ENCODE measurements around the gene GDF11.

GDF11 gene

DNA sequence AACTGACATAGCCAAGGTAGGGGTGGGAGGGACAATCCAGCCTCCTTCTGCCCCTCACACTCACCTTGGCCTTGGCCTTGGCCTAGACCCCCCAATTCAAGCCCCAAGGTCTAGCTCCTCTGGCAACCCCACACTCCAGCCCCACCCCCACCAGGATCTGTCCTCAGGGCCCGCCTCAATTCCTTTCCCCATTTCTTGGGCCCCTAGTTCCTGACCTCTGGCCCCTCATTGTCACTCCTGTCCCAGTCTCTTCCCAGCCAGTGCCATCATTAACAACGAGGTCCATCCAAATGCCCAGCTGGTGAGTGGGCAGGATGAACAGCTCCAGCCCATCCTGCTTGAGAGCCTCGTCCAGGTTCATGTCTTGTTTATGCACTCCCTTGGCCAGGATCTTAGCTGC is 6.8 kb upstream of the GDF11 start:
- TF ChIP-seq, protein P1, sequence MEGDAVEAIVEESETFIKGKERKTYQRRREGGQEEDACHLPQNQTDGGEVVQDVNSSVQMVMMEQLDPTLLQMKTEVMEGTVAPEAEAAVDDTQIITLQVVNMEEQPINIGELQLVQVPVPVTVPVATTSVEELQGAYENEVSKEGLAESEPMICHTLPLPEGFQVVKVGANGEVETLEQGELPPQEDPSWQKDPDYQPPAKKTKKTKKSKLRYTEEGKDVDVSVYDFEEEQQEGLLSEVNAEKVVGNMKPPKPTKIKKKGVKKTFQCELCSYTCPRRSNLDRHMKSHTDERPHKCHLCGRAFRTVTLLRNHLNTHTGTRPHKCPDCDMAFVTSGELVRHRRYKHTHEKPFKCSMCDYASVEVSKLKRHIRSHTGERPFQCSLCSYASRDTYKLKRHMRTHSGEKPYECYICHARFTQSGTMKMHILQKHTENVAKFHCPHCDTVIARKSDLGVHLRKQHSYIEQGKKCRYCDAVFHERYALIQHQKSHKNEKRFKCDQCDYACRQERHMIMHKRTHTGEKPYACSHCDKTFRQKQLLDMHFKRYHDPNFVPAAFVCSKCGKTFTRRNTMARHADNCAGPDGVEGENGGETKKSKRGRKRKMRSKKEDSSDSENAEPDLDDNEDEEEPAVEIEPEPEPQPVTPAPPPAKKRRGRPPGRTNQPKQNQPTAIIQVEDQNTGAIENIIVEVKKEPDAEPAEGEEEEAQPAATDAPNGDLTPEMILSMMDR (IDR thresholded peaks at IDR 0.05; ENCODE audit: low read depth, low read length, missing control alignments): no peak
- H3K4me3 ChIP-seq (ENCODE audit: low read depth, low read length): no peak overlapping the region
- DNase-seq (ENCODE audit: low read depth): no peak
- in situ Hi-C loops (cut with HindIII; ENCODE audit: low sequenced_read_pairs): no loop called here

- no peak for DNase-seq (ENCODE audit: low read depth)
- in situ Hi-C loops (cut with HindIII; ENCODE audit: low sequenced_read_pairs): no loop called here
- TF ChIP-seq, protein P1 (IDR thresholded peaks at IDR 0.05; ENCODE audit: low read depth, low read length, missing control alignments): peak; percentile 87
- no peak overlapping the region for H3K4me3 ChIP-seq (ENCODE audit: low read depth, low read length)
These were observed 5.9 kb upstream of the GDF11 start for GRCh38 chr12:55736780-55737580.

- in situ Hi-C loops (cut with HindIII; ENCODE audit: low sequenced_read_pairs): no loop called here
- DNase-seq (ENCODE audit: low read depth): no peak
- TF ChIP-seq, protein P1 (IDR thresholded peaks at IDR 0.05; ENCODE audit: low read depth, low read length, missing control alignments): no peak
- H3K4me3 ChIP-seq (ENCODE audit: low read depth, low read length): peak overlapping the region; percentile 58
These were observed 5.3 kb upstream of the GDF11 start for GRCh38 chr12:55737581-55738122.

GRCh38 chr12:55738123-55739024 is 4.5 kb upstream of the GDF11 start:
- TF ChIP-seq, protein P1 (IDR thresholded peaks at IDR 0.05; ENCODE audit: low read depth, low read length, missing control alignments): peak; percentile 74
- peak; percentile 82 for DNase-seq (ENCODE audit: low read depth)
- peak overlapping the region; percentile 58 for H3K4me3 ChIP-seq (ENCODE audit: low read depth, low read length)
- in situ Hi-C loops (cut with HindIII; ENCODE audit: low sequenced_read_pairs): no loop called here

DNA sequence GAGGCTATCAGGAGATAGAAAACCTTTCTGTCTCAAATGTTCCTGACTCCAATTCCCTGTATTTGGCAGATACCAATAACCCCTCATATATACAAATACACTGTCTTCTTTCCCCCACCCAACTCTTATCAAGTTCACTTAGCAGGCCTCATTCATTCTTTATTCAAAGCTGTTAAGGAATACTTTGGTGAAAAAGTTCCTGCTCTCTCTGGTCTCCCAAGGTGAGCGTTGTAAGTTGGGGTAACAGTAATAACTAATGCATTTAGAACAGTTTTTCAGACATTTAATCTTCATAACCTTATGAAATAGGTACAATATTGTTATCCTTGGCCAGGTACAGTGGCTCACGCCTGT is 3.9 kb upstream of the GDF11 start:
- in situ Hi-C loops (cut with HindIII; ENCODE audit: low sequenced_read_pairs): no loop called here
- TF ChIP-seq, protein P1 (IDR thresholded peaks at IDR 0.05; ENCODE audit: low read depth, low read length, missing control alignments): no peak
- H3K4me3 ChIP-seq (ENCODE audit: low read depth, low read length): peak overlapping the region; percentile 58

GRCh38 chr12:55741931-55742680 is 816 bp upstream of the GDF11 start:
- in situ Hi-C loops (cut with HindIII; ENCODE audit: low sequenced_read_pairs): no loop called here
- H3K4me3 ChIP-seq (ENCODE audit: low read depth, low read length): peak overlapping the region; percentile 39
- DNase-seq (ENCODE audit: low read depth): no peak
- TF ChIP-seq, protein P1 (IDR thresholded peaks at IDR 0.05; ENCODE audit: low read depth, low read length, missing control alignments): no peak

More for the DNA sequence above, 3.9 kb upstream of the GDF11 start:
- DNase-seq (ENCODE audit: low read depth): no peak
